ENCODE data around the gene COL23A1.

GRCh38 chr5:178589180-178590140 lies 733 bp downstream of the COL23A1 start:
- TF ChIP-seq CTCF (conservative IDR thresholded peaks at IDR 0.05; ENCODE audit: low read depth, low read length) (no peak), EZH2 (IDR thresholded peaks at IDR 0.05; ENCODE audit: low read length, unreplicated experiment) (no peak), EZH2phosphoT487 (IDR thresholded peaks at IDR 0.05; ENCODE audit: borderline replicate concordance, low read length) (no peak)

Measured in PC-3 (cell line).